Stimulated activated naive B cell treated with anti-CD40 and anti-IgM and Interleukin-4, amounts not matched to agents 10 μg/mL and 1 μg/mL and 100 μg/mL, for 72 hours (primary cell): ENCODE measurements around the gene BTBD9.

Experiments
- ATAC-seq, 2 donors: fragments of 150-1000 bp; cut with Tn5 transposase; replicated peaks; 2 replicates each; pipeline ENCODE4 v1.10.0; 2021; ENCODE audit warnings: moderate library complexity in 1 of 2
- DNase-seq: peaks from one replicate; pipeline ENCODE4 v3.0.0; 2021
- H3K27ac Mint-ChIP-seq: one replicate; pipeline ENCODE4 v1.8.0; 2022; ENCODE audit warnings: mild to moderate bottlenecking, mixed read lengths
- H3K27me3 Mint-ChIP-seq, 2 donors: one replicate each; pipeline ENCODE4 v1.8.0; 2022; ENCODE audit warnings: mixed read lengths in 2 of 2
- H3K36me3 Mint-ChIP-seq, 2 donors: one replicate each; pipeline ENCODE4 v1.8.0; 2022; ENCODE audit warnings: mixed read lengths in 2 of 2, mild to moderate bottlenecking in 1 of 2
- H3K4me1 Mint-ChIP-seq, 2 donors: one replicate each; pipeline ENCODE4 v1.8.0; 2022; ENCODE audit warnings: mixed read lengths in 2 of 2, mild to moderate bottlenecking in 1 of 2
- H3K4me3 Mint-ChIP-seq, 2 donors: one replicate each; pipeline ENCODE4 v1.8.0; 2022; ENCODE audit warnings: mild to moderate bottlenecking in 2 of 2, mixed read lengths in 2 of 2, moderate library complexity in 1 of 2
- H3K9me3 Mint-ChIP-seq, 2 donors: one replicate each; pipeline ENCODE4 v1.8.0; 2022; ENCODE audit warnings: mixed read lengths in 2 of 2, mild to moderate bottlenecking in 1 of 2

The BTBD9 gene

DNA sequence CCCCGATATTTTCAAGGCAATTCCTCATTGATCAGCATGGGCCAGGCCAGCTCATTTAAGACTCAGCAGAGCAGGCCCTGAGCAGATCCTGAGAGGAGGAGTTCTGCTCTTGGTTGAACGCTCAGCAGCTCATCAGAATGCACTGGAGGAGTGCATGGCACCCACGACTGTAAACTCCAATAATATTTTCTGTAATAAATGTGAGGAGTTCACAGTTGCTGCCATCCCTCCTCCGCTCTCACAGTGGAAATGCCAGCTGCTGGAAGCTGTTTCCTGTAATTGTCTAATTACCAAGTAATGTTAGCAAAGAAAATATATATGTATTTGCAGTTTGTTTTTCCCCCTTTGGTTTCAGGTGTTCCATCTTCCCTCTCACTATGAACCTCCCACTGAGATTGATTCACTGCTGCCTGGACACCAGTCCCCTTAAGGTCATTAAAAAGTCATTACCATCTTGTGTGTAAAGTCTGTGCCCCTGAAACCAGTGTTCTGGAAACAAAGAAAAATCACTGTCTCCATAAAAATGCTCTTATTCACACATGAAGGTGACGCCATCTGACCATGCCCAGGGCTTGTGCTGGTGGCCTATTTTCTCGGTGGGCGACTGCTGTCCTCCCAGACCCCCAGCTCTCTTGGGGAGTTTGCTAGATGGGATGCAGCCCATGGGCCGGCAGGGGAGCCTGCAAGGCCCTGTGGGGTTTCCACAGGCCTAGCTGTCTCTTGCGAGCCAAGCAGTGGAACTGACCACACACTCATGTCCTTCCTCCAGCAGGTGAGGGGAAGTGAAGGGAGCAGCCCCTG, 446.0 kb downstream of the BTBD9 start:
- ATAC-seq (no peak), DNase-seq (no peak)
- Mint-ChIP-seq H3K4me1 (no peaks in the 10 kb centered on the region), H3K27me3 (no peaks in the 10 kb centered on the region), H3K27ac (no peak overlapping the region), H3K4me3 (no peak overlapping the region), H3K36me3 (peaks cover 12 to 14% of the 10 kb centered on the region in 2 donors), H3K9me3 (no peaks in the 10 kb centered on the region)

GRCh38 chr6:38193051-38193450, 446.7 kb downstream of the BTBD9 start:
- Mint-ChIP-seq H3K27ac (no peak overlapping the region), H3K36me3 (peaks cover 16 to 17% of the 10 kb centered on the region in 2 donors), H3K4me3 (no peak overlapping the region), H3K9me3 (no peaks in the 10 kb centered on the region), H3K27me3 (no peaks in the 10 kb centered on the region), H3K4me1 (no peaks in the 10 kb centered on the region)
- DNase-seq (no peak), ATAC-seq (no peak)

DNA sequence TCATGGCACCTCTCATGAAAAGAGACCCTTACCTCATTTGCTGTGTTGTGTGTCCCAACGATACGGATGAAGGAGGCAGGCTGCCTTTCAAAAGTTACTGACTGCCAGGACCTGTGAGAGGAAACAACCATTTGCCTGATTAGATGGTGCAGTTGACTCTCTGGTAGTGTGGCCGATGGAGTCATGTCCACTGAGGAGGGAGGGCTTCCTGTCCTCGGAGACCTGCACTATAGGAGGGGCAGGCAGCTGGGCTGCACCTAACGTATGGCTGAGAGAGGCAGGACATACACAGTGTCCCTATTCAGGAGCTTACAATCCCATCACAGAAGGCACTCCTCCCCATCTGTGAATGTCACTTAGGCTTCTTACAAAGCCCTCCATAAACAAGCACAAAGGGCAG, 447.2 kb downstream of the BTBD9 start:
- Mint-ChIP-seq H3K36me3 (peaks cover 15 to 16% of the 10 kb centered on the region in 2 donors), H3K4me1 (no peaks in the 10 kb centered on the region), H3K27me3 (no peaks in the 10 kb centered on the region), H3K9me3 (no peaks in the 10 kb centered on the region), H3K4me3 (no peak overlapping the region), H3K27ac (no peak overlapping the region)
- DNase-seq (no peak), ATAC-seq (no peak)

- no peak overlapping the region for H3K27ac Mint-ChIP-seq
- DNase-seq (no peak), ATAC-seq (no peak)
- H3K36me3 Mint-ChIP-seq: peaks cover 18 to 19% of the 10 kb centered on the region in 2 donors
- H3K4me3 Mint-ChIP-seq: no peak overlapping the region
- H3K9me3 Mint-ChIP-seq: no peaks in the 10 kb centered on the region
- H3K27me3 Mint-ChIP-seq: no peaks in the 10 kb centered on the region
- no peaks in the 10 kb centered on the region for H3K4me1 Mint-ChIP-seq
These were observed 447.7 kb downstream of the BTBD9 start for GRCh38 chr6:38192011-38192410.

- ATAC-seq: no peak
These were observed 448.3 kb downstream of the BTBD9 start for GRCh38 chr6:38191418-38191817.

GRCh38 chr6:38188677-38189335, 450.9 kb downstream of the BTBD9 start:
- Mint-ChIP-seq H3K27ac (no peak overlapping the region), H3K27me3 (no peaks in the 10 kb centered on the region), H3K9me3 (no peaks in the 10 kb centered on the region), H3K36me3 (peaks cover 23 to 28% of the 10 kb centered on the region in 2 donors), H3K4me1 (no peaks in the 10 kb centered on the region), H3K4me3 (no peak overlapping the region)
- DNase-seq: no peak
- ATAC-seq: no peak

More at GRCh38 chr6:38191418-38191817, 448.3 kb downstream of the BTBD9 start:
- Mint-ChIP-seq H3K27ac (no peak overlapping the region), H3K4me3 (no peak overlapping the region), H3K4me1 (no peaks in the 10 kb centered on the region), H3K27me3 (no peaks in the 10 kb centered on the region), H3K9me3 (no peaks in the 10 kb centered on the region), H3K36me3 (peaks cover 18 to 20% of the 10 kb centered on the region in 2 donors)
- DNase-seq: no peak

DNA sequence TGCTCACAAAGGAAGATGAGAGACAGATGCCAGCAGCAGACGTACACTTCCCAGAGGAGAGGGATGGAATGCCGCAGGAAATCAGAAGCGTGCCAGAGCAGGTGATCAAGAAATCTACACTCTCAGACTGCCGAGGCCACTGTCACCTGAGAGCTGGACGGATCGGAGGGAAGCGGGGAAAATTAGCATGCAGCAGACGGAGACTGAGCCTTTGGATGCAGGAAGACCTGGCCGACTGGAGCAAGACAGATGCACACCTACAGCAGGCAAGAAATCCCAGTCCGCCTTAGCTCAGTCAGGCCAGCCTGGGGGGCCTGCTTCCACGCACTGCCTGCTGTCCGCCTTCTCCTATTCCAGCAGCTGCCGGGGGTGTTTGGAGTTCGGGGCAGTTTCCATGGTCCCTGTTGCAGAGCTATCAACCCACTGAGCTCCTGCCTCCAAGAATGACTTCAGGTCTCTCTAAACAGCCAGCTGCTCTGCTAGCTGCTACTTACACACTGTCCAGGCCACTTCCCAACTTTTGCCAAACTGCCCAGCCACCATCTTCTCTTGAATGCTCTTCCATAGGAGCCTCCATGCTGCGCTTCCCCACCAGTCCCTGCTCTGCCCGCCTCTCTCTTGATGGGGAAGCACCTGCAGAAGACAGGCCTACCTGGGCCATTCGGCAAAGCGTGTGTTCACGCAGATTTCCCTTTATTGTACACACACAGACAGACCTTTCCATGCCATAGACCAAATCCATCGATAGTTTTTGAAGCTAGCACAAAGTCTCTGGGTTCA, 451.7 kb downstream of the BTBD9 start:
- H3K27me3 Mint-ChIP-seq: no peaks in the 10 kb centered on the region
- H3K4me3 Mint-ChIP-seq: no peak overlapping the region
- no peaks in the 10 kb centered on the region for H3K9me3 Mint-ChIP-seq
- H3K4me1 Mint-ChIP-seq: no peaks in the 10 kb centered on the region
- H3K27ac Mint-ChIP-seq: no peak overlapping the region
- ATAC-seq (no peak), DNase-seq (no peak)
- peaks cover 28% of the 10 kb centered on the region in 2 donors for H3K36me3 Mint-ChIP-seq

DNA sequence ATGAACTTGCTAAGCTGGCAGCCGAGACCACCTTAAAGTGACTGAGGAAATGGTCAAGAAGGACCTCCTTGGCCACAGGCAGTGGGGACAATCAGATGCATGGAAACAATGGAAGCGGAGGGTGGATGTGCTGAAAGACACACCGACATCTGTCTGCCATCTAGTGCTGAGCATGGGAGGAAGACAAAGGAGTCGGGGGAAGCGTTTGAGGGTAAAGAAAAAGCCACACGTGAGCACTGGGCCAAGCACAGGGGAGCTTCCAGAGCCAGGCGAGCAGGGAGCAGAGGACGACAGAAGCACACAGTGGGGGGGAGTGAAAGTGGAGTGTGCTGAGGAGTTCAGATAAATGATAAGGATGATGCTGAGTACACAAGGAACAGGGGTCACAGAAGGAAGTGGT, 452.4 kb downstream of the BTBD9 start:
- DNase-seq (no peak), ATAC-seq (no peak)
- Mint-ChIP-seq H3K4me1 (no peaks in the 10 kb centered on the region), H3K27me3 (no peaks in the 10 kb centered on the region), H3K4me3 (no peak overlapping the region), H3K36me3 (peaks cover 28% of the 10 kb centered on the region in 2 donors), H3K27ac (no peak overlapping the region), H3K9me3 (no peaks in the 10 kb centered on the region)

- H3K27me3 Mint-ChIP-seq: no peaks in the 10 kb centered on the region
- H3K27ac Mint-ChIP-seq: no peak overlapping the region
- peaks cover 22 to 23% of the 10 kb centered on the region in 2 donors for H3K36me3 Mint-ChIP-seq
- H3K4me1 Mint-ChIP-seq: no peaks in the 10 kb centered on the region
- no peak for DNase-seq
- no peaks in the 10 kb centered on the region for H3K9me3 Mint-ChIP-seq
- H3K4me3 Mint-ChIP-seq: no peak overlapping the region
- no peak for ATAC-seq
These were observed 454.0 kb downstream of the BTBD9 start for GRCh38 chr6:38185752-38186151.

- no peak for DNase-seq
- H3K27ac Mint-ChIP-seq: no peak overlapping the region
These were observed 454.5 kb downstream of the BTBD9 start for GRCh38 chr6:38185244-38185643.

GRCh38 chr6:38184585-38185080, 455.1 kb downstream of the BTBD9 start:
- ATAC-seq (no peak), DNase-seq (no peak)
- no peaks in the 10 kb centered on the region for H3K9me3 Mint-ChIP-seq
- H3K36me3 Mint-ChIP-seq: peaks cover 23 to 25% of the 10 kb centered on the region in 2 donors
- H3K4me3 Mint-ChIP-seq: no peak overlapping the region
- H3K4me1 Mint-ChIP-seq: peaks cover 0 to 2% of the 10 kb centered on the region in 2 donors
- H3K27ac Mint-ChIP-seq: peak overlapping the region; percentile 52
- H3K27me3 Mint-ChIP-seq: no peaks in the 10 kb centered on the region

More at GRCh38 chr6:38185244-38185643, 454.5 kb downstream of the BTBD9 start:
- H3K4me1 Mint-ChIP-seq: peaks cover 0 to 2% of the 10 kb centered on the region in 2 donors
- ATAC-seq: no peak
- no peaks in the 10 kb centered on the region for H3K27me3 Mint-ChIP-seq
- no peaks in the 10 kb centered on the region for H3K9me3 Mint-ChIP-seq
- H3K4me3 Mint-ChIP-seq: no peak overlapping the region
- H3K36me3 Mint-ChIP-seq: peaks cover 23 to 25% of the 10 kb centered on the region in 2 donors

DNA sequence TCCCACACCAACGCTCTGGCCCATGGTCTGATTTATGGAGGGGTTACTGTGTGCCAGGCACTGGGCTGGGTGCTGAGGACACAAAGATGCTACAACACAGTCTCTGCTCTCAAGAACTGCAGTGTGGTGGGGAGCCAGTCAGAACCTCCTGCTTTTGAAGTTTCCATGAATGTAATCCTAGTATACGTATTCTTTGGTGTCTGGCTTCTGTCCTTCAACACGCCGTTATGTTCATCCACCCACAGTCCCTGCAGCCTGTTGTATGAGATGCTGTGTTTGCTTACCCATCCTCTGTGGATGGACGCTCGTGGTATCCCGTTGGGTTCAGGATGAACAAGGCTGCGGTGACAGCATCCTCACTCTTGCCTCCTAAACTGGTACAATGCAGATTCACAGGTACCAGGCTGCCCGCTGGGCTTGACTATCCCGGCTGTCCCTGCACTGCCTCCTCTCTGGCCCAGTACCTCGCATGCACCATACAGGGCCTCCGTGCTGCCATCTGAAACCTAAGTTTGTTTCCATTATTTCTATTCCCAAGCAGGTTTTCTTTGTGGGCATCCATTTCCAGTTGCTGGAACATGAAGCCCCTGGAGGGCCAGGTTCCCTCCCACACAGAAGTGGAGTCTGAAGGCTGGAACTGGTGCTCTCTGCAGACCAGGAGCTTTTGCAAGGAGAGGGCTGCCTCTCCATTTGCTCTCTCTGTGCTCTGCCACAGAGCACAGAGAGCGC, 455.7 kb downstream of the BTBD9 start:
- Mint-ChIP-seq H3K9me3 (no peaks in the 10 kb centered on the region), H3K4me1 (peaks cover 0 to 2% of the 10 kb centered on the region in 2 donors), H3K27ac (peak overlapping the region; percentile 52), H3K4me3 (no peak overlapping the region), H3K36me3 (peaks cover 21 to 25% of the 10 kb centered on the region in 2 donors), H3K27me3 (no peaks in the 10 kb centered on the region)
- no peak for DNase-seq
- ATAC-seq: no peak

GRCh38 chr6:38182426-38182825, 457.3 kb downstream of the BTBD9 start:
- Mint-ChIP-seq H3K27ac (peak overlapping the region; percentile 5), H3K27me3 (no peaks in the 10 kb centered on the region)
- no peak for ATAC-seq

DNA sequence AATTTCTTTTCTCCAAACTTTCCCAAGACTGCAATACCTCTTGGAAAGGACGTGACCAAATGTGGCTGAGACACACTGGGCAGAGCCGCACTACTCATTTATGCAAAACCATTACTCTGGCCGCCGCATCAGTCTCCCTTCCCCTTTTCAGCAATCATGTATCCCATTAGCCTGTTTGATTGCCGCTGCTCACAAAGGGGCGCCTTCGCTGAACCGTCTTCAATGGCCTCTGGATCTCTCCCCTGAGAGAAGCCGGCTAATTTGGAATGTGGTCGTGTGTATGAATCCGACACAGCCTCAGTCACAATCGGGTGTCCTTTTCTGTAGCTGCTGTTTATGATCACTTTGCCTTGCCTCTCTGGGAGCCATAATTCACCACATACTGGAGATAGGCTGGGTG, 459.1 kb downstream of the BTBD9 start:
- Mint-ChIP-seq H3K4me3 (no peak overlapping the region), H3K27me3 (no peaks in the 10 kb centered on the region), H3K36me3 (peaks cover 14 to 25% of the 10 kb centered on the region in 2 donors), H3K9me3 (no peaks in the 10 kb centered on the region), H3K4me1 (peaks cover 4 to 5% of the 10 kb centered on the region in 2 donors), H3K27ac (no peak overlapping the region)
- ATAC-seq (no peak), DNase-seq (no peak)

More at GRCh38 chr6:38182426-38182825, 457.3 kb downstream of the BTBD9 start:
- peaks cover 4 to 5% of the 10 kb centered on the region in 2 donors for H3K4me1 Mint-ChIP-seq
- H3K4me3 Mint-ChIP-seq: no peak overlapping the region
- peaks cover 15 to 26% of the 10 kb centered on the region in 2 donors for H3K36me3 Mint-ChIP-seq
- DNase-seq: no peak
- no peaks in the 10 kb centered on the region for H3K9me3 Mint-ChIP-seq
